Measurements from ENCODE around the gene TMEFF2.

DNA sequence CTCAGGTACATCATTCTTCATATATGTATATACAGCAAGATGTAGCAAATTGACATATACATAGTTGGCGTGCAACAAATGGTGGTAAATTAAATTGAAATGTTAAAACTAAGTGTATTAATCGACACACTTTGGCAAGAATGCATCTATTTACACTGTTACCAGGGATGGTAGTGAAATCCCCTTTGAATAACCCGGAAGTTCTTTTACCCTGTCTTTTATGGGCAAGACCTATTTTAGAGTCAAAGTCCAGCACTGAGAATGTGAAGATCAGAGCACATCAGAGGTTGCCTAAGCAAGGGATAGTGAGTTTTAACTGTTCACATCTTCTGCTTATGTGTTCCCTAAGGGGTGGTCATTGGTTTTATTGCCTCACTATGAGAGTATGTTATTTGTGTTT lies 7.6 kb upstream of the TMEFF2 start:
- TF ChIP-seq, protein P1, sequence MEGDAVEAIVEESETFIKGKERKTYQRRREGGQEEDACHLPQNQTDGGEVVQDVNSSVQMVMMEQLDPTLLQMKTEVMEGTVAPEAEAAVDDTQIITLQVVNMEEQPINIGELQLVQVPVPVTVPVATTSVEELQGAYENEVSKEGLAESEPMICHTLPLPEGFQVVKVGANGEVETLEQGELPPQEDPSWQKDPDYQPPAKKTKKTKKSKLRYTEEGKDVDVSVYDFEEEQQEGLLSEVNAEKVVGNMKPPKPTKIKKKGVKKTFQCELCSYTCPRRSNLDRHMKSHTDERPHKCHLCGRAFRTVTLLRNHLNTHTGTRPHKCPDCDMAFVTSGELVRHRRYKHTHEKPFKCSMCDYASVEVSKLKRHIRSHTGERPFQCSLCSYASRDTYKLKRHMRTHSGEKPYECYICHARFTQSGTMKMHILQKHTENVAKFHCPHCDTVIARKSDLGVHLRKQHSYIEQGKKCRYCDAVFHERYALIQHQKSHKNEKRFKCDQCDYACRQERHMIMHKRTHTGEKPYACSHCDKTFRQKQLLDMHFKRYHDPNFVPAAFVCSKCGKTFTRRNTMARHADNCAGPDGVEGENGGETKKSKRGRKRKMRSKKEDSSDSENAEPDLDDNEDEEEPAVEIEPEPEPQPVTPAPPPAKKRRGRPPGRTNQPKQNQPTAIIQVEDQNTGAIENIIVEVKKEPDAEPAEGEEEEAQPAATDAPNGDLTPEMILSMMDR (IDR thresholded peaks at IDR 0.05), result no peak
- TF ChIP-seq POLR2A (IDR thresholded peaks at IDR 0.05), result no peak
